Osteocyte (in vitro differentiated cells): ENCODE measurements around the gene UBE2L5. TPM values are rescaled to one million over a fixed set of nuclear protein-coding genes. Genes with fewer than 3 reads are reported as not detected.
A peak's percentile ranks its signal among the peaks of the same experiment; 100 is the strongest.

Source experiments
- DNase-seq: peaks from one replicate; pipeline ENCODE4 v3.0.0; 2021; ENCODE audit warnings: mixed read lengths; ENCODE audit not compliant: unreplicated experiment; ENCODE audit errors: extremely low spot score
- H3K27ac Mint-ChIP-seq: one replicate; pipeline ENCODE4 v1.8.0; 2021; ENCODE audit warnings: mild to moderate bottlenecking, mixed read lengths; ENCODE audit not compliant: unreplicated experiment
- H3K27me3 Mint-ChIP-seq: one replicate; pipeline ENCODE4 v1.8.0; 2021; ENCODE audit warnings: mixed read lengths; ENCODE audit not compliant: unreplicated experiment
- H3K36me3 Mint-ChIP-seq: one replicate; pipeline ENCODE4 v1.8.0; 2021; ENCODE audit warnings: mixed read lengths; ENCODE audit not compliant: unreplicated experiment
- H3K4me1 Mint-ChIP-seq: one replicate; pipeline ENCODE4 v1.8.0; 2021; ENCODE audit warnings: mixed read lengths; ENCODE audit not compliant: unreplicated experiment
- H3K4me3 Mint-ChIP-seq: one replicate; pipeline ENCODE4 v1.8.0; 2021; ENCODE audit warnings: mild to moderate bottlenecking, moderate library complexity, mixed read lengths; ENCODE audit not compliant: unreplicated experiment
- H3K9me3 Mint-ChIP-seq: one replicate; pipeline ENCODE4 v1.8.0; 2021; ENCODE audit warnings: mixed read lengths; ENCODE audit not compliant: unreplicated experiment
- total RNA-seq: library from RNA; stranded (reverse); gene quantifications from 2 replicates; pipeline ENCODE4 v1.2.1, GENCODE V29; 2021
- TF ChIP-seq, protein P1 (sequence below): fragments of 200-600 bp; sonication (generic); IDR thresholded peaks from 2 replicates; pipeline ENCODE4 v1.5.0; 2021; ENCODE audit warnings: antibody characterized with exemption, mild to moderate bottlenecking, moderate library complexity

Gene UBE2L5
- total RNA-seq, 1 donor from 2014 or later, result not detected

DNA sequence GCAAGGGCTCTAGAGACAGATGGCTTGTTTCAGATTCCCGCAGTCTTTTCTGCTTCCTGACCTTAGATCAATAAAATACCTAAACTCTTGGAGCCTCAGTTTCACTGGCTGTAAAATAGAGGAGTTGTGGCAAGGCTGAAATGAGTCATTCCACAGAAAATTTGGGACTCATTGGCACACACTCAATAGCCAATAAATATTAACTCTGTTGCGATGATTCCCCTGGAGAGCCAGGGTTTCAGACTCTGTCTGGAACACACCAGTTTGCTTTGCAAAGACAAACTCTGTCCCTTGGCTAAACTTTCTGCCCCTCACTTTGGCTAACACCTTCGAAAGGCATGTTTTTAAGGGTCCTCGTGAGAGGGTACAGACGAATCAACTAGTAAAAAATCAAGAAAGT lies 18.1 kb upstream of the UBE2L5 start:
- peaks cover 9% of the 10 kb centered on the region for H3K4me1 Mint-ChIP-seq
- H3K27ac Mint-ChIP-seq, result no peak overlapping the region
- H3K36me3 Mint-ChIP-seq, result no peaks in the 10 kb centered on the region
- no peaks in the 10 kb centered on the region for H3K9me3 Mint-ChIP-seq
- H3K4me3 Mint-ChIP-seq, result no peak overlapping the region
- no peaks in the 10 kb centered on the region for H3K27me3 Mint-ChIP-seq
- TF ChIP-seq, protein P1, sequence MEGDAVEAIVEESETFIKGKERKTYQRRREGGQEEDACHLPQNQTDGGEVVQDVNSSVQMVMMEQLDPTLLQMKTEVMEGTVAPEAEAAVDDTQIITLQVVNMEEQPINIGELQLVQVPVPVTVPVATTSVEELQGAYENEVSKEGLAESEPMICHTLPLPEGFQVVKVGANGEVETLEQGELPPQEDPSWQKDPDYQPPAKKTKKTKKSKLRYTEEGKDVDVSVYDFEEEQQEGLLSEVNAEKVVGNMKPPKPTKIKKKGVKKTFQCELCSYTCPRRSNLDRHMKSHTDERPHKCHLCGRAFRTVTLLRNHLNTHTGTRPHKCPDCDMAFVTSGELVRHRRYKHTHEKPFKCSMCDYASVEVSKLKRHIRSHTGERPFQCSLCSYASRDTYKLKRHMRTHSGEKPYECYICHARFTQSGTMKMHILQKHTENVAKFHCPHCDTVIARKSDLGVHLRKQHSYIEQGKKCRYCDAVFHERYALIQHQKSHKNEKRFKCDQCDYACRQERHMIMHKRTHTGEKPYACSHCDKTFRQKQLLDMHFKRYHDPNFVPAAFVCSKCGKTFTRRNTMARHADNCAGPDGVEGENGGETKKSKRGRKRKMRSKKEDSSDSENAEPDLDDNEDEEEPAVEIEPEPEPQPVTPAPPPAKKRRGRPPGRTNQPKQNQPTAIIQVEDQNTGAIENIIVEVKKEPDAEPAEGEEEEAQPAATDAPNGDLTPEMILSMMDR, result no peak
- no peak for DNase-seq

DNA sequence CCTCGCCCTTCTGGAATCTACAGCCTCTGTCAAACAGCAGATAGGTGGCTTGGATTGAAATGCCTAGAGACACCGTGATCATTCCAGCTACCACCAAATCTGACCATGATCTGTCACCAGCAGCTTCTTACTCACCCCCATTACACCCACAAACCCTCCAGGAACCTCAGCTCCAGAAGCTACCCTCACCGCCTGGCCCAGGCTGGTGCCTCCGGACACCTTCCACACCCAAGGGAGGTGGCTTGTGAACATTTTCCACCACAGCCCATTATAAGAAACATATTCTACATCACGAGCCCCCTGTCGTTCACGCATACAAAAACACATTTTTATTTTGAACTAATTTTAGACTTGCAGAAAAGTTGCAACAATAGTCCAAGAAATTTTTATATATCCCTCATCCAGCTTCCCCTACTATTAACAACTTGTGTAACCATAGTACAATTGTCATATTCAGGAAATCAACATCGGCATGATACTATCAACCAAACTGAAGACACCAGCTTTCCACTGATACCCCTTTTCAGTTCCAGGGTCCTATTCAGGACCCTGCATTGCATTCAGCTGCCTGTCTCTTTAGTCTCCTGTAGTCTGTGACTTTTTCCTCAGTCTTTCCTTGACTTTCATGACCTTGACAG lies 15.4 kb upstream of the UBE2L5 start:
- no peak for DNase-seq
- H3K27ac Mint-ChIP-seq, result no peak overlapping the region

DNA sequence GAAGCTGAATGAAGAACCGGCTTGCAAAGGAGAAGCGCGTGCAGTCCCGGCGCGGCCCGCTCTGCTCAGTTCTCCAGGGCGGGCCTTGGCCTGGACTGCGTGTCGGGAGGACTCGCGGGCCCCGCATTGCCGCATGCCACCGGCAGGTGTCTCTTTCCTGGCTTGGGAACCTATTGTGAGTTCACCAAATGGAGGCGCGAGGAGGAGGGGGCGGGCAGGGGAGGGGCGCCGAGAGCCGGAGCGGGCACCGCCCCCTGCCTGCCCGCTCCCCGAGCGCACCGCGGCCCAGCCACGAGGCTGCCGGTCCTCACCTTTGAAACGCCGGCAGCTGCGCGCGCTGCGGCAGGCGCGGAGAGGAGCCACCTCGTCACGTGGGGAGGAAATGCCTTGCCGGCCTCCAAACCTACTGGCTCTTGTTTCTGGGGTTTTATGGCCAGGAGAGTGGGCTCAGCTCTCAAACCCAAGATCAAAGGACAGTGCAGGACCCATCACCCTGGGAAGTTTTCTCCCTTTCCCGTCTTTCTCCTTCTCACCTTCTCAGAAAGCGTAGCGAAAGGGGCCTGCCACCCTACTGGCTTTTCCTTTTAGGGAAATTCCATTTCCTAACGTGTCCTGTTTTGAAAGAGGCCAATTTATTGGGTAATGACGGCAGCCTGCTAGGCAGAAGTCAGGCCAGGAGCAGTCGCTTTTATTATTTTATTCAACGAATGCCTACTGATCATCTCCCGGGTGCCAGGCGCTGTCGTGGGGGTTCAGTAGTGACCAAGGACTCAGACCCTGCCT lies 13.8 kb upstream of the UBE2L5 start:
- Mint-ChIP-seq H3K36me3 (no peaks in the 10 kb centered on the region), H3K9me3 (no peaks in the 10 kb centered on the region), H3K27me3 (no peaks in the 10 kb centered on the region), H3K4me3 (peak overlapping the region; percentile 60), H3K27ac (no peak overlapping the region), H3K4me1 (peaks cover 16% of the 10 kb centered on the region)
- peak; percentile 95 for DNase-seq
- TF ChIP-seq, protein P1, result peak; percentile 73

More for the DNA sequence above, 15.4 kb upstream of the UBE2L5 start:
- H3K4me3 Mint-ChIP-seq, result no peak overlapping the region
- no peaks in the 10 kb centered on the region for H3K27me3 Mint-ChIP-seq
- peaks cover 16% of the 10 kb centered on the region for H3K4me1 Mint-ChIP-seq
- H3K9me3 Mint-ChIP-seq, result no peaks in the 10 kb centered on the region
- TF ChIP-seq, protein P1, result no peak
- no peaks in the 10 kb centered on the region for H3K36me3 Mint-ChIP-seq

DNA sequence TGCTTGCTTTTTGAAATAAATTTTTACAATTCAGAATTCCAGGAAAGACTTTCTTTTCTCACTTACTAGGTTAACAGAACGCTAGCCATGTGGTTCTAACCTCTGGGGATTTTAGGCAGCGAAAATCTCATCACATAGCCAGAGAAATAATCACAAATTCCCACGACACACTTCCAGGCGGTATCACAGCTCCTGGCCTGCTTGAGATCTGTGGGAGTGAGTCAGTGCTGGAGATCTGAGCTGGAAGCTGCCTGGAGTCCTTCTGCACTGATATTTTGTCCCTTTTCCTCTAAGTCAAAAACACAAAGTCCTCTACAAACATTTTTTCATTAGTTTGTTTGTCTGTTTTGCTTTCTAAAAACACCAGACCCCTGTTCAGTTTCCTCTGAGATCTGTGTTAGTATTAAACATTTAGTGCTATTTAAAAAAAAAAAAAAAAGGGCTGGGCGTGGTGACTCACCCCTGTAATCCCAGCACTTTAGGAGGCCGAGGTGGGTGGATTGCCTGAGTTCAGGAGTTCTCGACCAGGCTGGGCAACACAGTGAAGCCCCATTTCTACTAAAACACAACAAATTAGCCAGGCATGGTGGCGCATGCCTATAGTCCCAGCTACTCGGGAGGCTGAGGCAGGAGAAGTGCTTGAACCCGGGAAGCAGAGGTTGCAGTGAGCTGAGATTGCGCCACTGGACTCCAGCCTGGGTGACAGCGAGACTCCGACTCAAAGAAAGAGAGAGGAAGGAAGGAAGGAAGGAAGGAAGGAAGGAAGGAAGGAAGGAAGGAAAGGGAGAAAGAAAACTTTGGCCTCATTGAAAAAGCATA lies 12.2 kb upstream of the UBE2L5 start:
- Mint-ChIP-seq H3K36me3 (no peaks in the 10 kb centered on the region), H3K9me3 (no peaks in the 10 kb centered on the region)
- DNase-seq, result no peak

More for the DNA sequence above, 12.2 kb upstream of the UBE2L5 start:
- TF ChIP-seq, protein P1, result no peak
- Mint-ChIP-seq H3K4me1 (peaks cover 16% of the 10 kb centered on the region), H3K27ac (no peak overlapping the region), H3K4me3 (no peak overlapping the region), H3K27me3 (no peaks in the 10 kb centered on the region)
